Measurements from ENCODE around the gene FERMT2. TPM values are rescaled to one million over a fixed set of nuclear protein-coding genes. Genes with fewer than 3 reads are reported as not detected.

The FERMT2 gene
- total and polyA plus RNA-seq, 4 donors, result 23.9 to 51.3 (median 40.4) TPM

DNA sequence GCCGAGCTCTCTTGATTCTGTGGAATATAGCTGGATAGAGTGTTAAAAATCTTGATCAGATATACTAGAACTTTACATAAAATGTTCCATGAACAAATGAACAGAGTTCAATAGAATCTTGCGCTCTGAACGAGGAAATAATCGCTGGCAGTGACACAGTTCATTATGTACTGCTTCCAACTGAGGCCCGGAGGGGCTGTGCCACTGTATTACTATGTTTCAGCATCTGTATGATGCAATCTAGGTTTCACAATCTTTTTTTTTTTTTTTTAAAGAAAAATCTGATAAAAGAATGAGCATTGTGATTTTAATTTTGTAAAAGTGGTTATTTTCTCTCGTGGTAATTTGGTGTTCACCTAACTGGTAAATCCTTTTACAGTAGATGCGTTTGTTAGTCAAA, 77.2 kb downstream of the FERMT2 start (continued):
- no peak for TF ChIP-seq HNF4G (IDR thresholded peaks at IDR 0.05)
- TF ChIP-seq NR2F2 (IDR thresholded peaks at IDR 0.05), result peak; percentile 16

DNA sequence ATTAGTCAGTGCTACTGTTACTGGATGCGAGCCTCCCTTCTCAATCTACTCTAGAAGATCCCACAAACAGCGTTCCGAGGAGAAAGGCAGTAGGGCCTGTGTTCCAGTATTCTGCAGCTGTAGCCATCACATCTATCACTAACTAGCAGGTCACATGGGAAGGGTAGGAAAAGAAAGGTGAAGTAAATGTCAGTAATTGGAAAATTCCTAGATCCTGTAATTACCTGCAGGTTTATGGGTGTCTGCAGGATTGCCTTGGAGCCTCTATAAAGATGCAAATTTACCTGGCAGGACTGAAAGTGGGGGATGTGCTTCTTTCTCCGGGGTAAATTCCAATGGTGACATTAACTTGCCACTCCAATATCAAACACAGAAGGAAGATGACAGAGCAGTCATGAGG, 77.8 kb downstream of the FERMT2 start:
- no peak for TF ChIP-seq MAX (IDR thresholded peaks at IDR 0.05)
- no peak for TF ChIP-seq GABPA (IDR thresholded peaks at IDR 0.05 in 1 of 2, conservative IDR thresholded peaks at IDR 0.05 in 1 of 2)
- TF ChIP-seq, protein P1, sequence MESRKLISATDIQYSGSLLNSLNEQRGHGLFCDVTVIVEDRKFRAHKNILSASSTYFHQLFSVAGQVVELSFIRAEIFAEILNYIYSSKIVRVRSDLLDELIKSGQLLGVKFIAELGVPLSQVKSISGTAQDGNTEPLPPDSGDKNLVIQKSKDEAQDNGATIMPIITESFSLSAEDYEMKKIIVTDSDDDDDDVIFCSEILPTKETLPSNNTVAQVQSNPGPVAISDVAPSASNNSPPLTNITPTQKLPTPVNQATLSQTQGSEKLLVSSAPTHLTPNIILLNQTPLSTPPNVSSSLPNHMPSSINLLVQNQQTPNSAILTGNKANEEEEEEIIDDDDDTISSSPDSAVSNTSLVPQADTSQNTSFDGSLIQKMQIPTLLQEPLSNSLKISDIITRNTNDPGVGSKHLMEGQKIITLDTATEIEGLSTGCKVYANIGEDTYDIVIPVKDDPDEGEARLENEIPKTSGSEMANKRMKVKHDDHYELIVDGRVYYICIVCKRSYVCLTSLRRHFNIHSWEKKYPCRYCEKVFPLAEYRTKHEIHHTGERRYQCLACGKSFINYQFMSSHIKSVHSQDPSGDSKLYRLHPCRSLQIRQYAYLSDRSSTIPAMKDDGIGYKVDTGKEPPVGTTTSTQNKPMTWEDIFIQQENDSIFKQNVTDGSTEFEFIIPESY (IDR thresholded peaks at IDR 0.05), result no peak
- TF ChIP-seq EGR1 (IDR thresholded peaks at IDR 0.05; ENCODE audit: low read depth in 2 of 2), result no peak
- no peak for TF ChIP-seq FOXA1 (IDR thresholded peaks at IDR 0.05)
- no peak for TF ChIP-seq TAF1 (conservative IDR thresholded peaks at IDR 0.05)
- TF ChIP-seq, protein P2, sequence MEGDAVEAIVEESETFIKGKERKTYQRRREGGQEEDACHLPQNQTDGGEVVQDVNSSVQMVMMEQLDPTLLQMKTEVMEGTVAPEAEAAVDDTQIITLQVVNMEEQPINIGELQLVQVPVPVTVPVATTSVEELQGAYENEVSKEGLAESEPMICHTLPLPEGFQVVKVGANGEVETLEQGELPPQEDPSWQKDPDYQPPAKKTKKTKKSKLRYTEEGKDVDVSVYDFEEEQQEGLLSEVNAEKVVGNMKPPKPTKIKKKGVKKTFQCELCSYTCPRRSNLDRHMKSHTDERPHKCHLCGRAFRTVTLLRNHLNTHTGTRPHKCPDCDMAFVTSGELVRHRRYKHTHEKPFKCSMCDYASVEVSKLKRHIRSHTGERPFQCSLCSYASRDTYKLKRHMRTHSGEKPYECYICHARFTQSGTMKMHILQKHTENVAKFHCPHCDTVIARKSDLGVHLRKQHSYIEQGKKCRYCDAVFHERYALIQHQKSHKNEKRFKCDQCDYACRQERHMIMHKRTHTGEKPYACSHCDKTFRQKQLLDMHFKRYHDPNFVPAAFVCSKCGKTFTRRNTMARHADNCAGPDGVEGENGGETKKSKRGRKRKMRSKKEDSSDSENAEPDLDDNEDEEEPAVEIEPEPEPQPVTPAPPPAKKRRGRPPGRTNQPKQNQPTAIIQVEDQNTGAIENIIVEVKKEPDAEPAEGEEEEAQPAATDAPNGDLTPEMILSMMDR (IDR thresholded peaks at IDR 0.05; ENCODE audit: low read depth, low read length, missing input control), result no peak
- no peak for TF ChIP-seq RAD21 (IDR thresholded peaks at IDR 0.05)
- TF ChIP-seq JUND (IDR thresholded peaks at IDR 0.05), result no peak
- TF ChIP-seq, protein P3, sequence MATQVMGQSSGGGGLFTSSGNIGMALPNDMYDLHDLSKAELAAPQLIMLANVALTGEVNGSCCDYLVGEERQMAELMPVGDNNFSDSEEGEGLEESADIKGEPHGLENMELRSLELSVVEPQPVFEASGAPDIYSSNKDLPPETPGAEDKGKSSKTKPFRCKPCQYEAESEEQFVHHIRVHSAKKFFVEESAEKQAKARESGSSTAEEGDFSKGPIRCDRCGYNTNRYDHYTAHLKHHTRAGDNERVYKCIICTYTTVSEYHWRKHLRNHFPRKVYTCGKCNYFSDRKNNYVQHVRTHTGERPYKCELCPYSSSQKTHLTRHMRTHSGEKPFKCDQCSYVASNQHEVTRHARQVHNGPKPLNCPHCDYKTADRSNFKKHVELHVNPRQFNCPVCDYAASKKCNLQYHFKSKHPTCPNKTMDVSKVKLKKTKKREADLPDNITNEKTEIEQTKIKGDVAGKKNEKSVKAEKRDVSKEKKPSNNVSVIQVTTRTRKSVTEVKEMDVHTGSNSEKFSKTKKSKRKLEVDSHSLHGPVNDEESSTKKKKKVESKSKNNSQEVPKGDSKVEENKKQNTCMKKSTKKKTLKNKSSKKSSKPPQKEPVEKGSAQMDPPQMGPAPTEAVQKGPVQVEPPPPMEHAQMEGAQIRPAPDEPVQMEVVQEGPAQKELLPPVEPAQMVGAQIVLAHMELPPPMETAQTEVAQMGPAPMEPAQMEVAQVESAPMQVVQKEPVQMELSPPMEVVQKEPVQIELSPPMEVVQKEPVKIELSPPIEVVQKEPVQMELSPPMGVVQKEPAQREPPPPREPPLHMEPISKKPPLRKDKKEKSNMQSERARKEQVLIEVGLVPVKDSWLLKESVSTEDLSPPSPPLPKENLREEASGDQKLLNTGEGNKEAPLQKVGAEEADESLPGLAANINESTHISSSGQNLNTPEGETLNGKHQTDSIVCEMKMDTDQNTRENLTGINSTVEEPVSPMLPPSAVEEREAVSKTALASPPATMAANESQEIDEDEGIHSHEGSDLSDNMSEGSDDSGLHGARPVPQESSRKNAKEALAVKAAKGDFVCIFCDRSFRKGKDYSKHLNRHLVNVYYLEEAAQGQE (IDR thresholded peaks at IDR 0.05), result no peak
- TF ChIP-seq, protein P4, sequence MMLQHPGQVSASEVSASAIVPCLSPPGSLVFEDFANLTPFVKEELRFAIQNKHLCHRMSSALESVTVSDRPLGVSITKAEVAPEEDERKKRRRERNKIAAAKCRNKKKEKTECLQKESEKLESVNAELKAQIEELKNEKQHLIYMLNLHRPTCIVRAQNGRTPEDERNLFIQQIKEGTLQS (IDR thresholded peaks at IDR 0.05), result no peak
- TF ChIP-seq NR2F2 (IDR thresholded peaks at IDR 0.05), result no peak
- TF ChIP-seq RXRA (IDR thresholded peaks at IDR 0.05), result no peak
- TF ChIP-seq YY1 (IDR thresholded peaks at IDR 0.05), result no peak
- TF ChIP-seq SP1 (IDR thresholded peaks at IDR 0.05), result no peak
- no peak for TF ChIP-seq HNF4A (conservative IDR thresholded peaks at IDR 0.05)
- TF ChIP-seq FOXA2 (IDR thresholded peaks at IDR 0.05), result no peak
- TF ChIP-seq HNF4G (IDR thresholded peaks at IDR 0.05), result no peak
- peaks cover 2 to 13% (median 11%) of the 10 kb centered on the region in 4 donors for H3K4me1 ChIP-seq (ENCODE audit: control insufficient read depth in 4 of 4, insufficient read depth in 4 of 4, low read length in 3 of 4)
- WGBS, result 84% methylated on average over 4 of the region's 4 CpGs
- peak overlapping the region in 1 of 2 donors; percentile 6 for H3K27ac ChIP-seq (ENCODE audit: low read depth in 1 of 2, low read length in 2 of 2)
- H3K9ac ChIP-seq (ENCODE audit: low read depth in 1 of 2, low read length in 2 of 2), result no peak overlapping the region
- H3K36me3 ChIP-seq (ENCODE audit: control insufficient read depth in 4 of 4, insufficient read depth in 3 of 4, low read depth in 1 of 4, low read length in 3 of 4), result peaks cover 3 to 62% (median 43%) of the 10 kb centered on the region in 4 donors
- H3K27me3 ChIP-seq (ENCODE audit: control insufficient read depth in 4 of 4, insufficient read depth in 4 of 4, low read length in 3 of 4), result no peaks in the 10 kb centered on the region
- H3K9me3 ChIP-seq (ENCODE audit: control insufficient read depth in 4 of 4, low read length in 3 of 4), result no peaks in the 10 kb centered on the region
- DNase-seq (ENCODE audit: low spot score), result no peak
- no peak overlapping the region for H3K4me3 ChIP-seq (ENCODE audit: low read depth in 1 of 3, low read length in 3 of 3)
